Neural progenitor cell (in vitro differentiated cells): ENCODE data around the gene CCDC33.

ENCODE experiments used
- CTCF ChIP-seq: fragments of 200-600 bp; sonication (generic); IDR thresholded peaks from 2 replicates; pipeline ENCODE4 v1.5.1; 2017; ENCODE audit warnings: antibody characterized with exemption, mild to moderate bottlenecking
- EZH2 ChIP-seq: fragments of 200-600 bp; sonication (generic); IDR thresholded peaks from 2 replicates; pipeline ENCODE4 v1.6.1; 2017; ENCODE audit warnings: antibody characterized with exemption, mild to moderate bottlenecking, moderate library complexity
- EZH2phosphoT487 ChIP-seq: fragments of 200-600 bp; sonication (generic); IDR thresholded peaks from 2 replicates; pipeline ENCODE4 v1.6.1; 2017; ENCODE audit warnings: antibody characterized with exemption

- no peak for TF ChIP-seq CTCF
- no peak for TF ChIP-seq EZH2
- TF ChIP-seq EZH2phosphoT487 = no peak
Observed at GRCh38 chr15:74243431-74243830, 7.3 kb downstream of the CCDC33 start.
